ENCODE data around the gene GRHL3. TPM values are rescaled to one million over a fixed set of nuclear protein-coding genes. Genes with fewer than 3 reads are reported as not detected.

Gene GRHL3
- total and polyA plus RNA-seq, 10 of the 15 experiments (the other 5 are each of a cell fraction or from before 2014, with no cell fraction given): 0.07 to 0.87 (median 0.34) TPM

DNA sequence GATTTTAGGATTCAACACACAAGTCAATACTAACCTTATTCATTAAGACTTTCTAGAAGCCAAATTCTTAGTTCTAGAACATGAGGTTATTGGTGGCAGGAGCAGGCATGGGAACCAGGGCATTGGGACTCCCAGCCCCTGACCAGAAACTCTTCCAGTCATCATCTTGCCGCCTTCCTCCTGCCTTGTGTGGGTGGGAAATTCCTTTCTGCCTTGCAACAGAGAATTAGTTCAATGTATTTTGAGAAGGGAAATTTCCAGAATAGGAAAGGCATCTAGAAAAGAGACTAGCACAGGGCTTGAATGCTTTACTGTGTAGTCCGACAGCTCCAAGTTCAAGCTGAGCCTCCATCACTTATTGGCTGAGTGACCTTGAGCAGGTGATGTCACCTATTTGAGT is 8.7 kb downstream of the GRHL3 start (continued):
- TF ChIP-seq, protein P1, sequence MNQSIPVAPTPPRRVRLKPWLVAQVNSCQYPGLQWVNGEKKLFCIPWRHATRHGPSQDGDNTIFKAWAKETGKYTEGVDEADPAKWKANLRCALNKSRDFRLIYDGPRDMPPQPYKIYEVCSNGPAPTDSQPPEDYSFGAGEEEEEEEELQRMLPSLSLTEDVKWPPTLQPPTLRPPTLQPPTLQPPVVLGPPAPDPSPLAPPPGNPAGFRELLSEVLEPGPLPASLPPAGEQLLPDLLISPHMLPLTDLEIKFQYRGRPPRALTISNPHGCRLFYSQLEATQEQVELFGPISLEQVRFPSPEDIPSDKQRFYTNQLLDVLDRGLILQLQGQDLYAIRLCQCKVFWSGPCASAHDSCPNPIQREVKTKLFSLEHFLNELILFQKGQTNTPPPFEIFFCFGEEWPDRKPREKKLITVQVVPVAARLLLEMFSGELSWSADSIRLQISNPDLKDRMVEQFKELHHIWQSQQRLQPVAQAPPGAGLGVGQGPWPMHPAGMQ (IDR thresholded peaks at IDR 0.05; ENCODE audit: borderline replicate concordance): no peak
- TF ChIP-seq IRF4 (IDR thresholded peaks at IDR 0.05; ENCODE audit: low read depth, low read length): no peak
- TF ChIP-seq HDAC2 (IDR thresholded peaks at IDR 0.05): no peak
- no peak for TF ChIP-seq PAX5 (IDR thresholded peaks at IDR 0.05; ENCODE audit: borderline replicate concordance, low read depth, low read length)
- TF ChIP-seq, protein P2, sequence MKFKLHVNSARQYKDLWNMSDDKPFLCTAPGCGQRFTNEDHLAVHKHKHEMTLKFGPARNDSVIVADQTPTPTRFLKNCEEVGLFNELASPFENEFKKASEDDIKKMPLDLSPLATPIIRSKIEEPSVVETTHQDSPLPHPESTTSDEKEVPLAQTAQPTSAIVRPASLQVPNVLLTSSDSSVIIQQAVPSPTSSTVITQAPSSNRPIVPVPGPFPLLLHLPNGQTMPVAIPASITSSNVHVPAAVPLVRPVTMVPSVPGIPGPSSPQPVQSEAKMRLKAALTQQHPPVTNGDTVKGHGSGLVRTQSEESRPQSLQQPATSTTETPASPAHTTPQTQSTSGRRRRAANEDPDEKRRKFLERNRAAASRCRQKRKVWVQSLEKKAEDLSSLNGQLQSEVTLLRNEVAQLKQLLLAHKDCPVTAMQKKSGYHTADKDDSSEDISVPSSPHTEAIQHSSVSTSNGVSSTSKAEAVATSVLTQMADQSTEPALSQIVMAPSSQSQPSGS (IDR thresholded peaks at IDR 0.05; ENCODE audit: low read length): no peak
- no peak for TF ChIP-seq STAT1 (conservative IDR thresholded peaks at IDR 0.05)
- no peak for TF ChIP-seq SREBF2 (IDR thresholded peaks at IDR 0.05; ENCODE audit: low read length)
- TF ChIP-seq SPI1 (IDR thresholded peaks at IDR 0.05; ENCODE audit: borderline replicate concordance, insufficient read depth, low read depth, low read length): no peak
- TF ChIP-seq EP300 (IDR thresholded peaks at IDR 0.05; ENCODE audit: borderline replicate concordance in 1 of 2, control insufficient read depth in 1 of 2, low read depth in 2 of 2, low read length in 2 of 2): no peak

DNA sequence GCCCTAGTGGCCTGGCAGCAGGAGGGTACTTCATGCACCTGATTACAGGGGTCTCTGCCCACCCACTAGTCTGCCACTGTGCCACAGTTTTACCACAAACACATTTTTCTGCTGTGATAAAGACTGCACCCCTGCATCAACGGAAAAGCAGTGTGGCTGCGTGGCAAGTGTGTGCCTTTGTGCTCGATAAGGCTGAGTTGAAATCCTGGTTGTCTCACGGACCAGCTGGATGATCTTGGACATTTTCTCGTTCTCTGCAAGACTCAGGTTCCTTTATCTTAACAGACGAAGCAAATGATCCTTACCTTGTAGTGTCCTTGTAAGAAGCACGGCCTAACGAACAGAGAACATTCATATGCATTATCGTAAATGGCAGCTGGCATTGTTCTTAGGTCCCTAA is 10.2 kb downstream of the GRHL3 start:
- no peak overlapping the region for H3K4me3 ChIP-seq
- peaks cover 0 to 11% of the 10 kb centered on the region in 2 experiments for H3K27me3 ChIP-seq (replicated peaks in 1 of 2; ENCODE audit: control insufficient read depth in 2 of 2, insufficient read depth in 2 of 2, low read length in 1 of 2)
- POLR2A ChIA-PET: no interaction called here
- H3K36me3 ChIP-seq (ENCODE audit: control insufficient read depth in 2 of 2, insufficient read depth in 2 of 2, low read length in 1 of 2): no peaks in the 10 kb centered on the region
- H3K4me2 ChIP-seq (ENCODE audit: control insufficient read depth, insufficient read depth): no peak overlapping the region
- no peak overlapping the region for H3K27ac ChIP-seq (ENCODE audit: control insufficient read depth, insufficient read depth)
- WGBS (ENCODE audit: insufficient coverage, insufficient replicate concordance, low lambda C conversion rate, missing lambda C conversion rate): 30% methylated on average over 9 of the region's 9 CpGs
- no peak overlapping the region for H2AFZ ChIP-seq (ENCODE audit: control insufficient read depth, low read depth, low read length)
- BruUV-seq (replicated peaks): no TSS peak
- H3K9ac ChIP-seq (ENCODE audit: control insufficient read depth, insufficient read depth, low read length): no peak overlapping the region
- CTCF ChIA-PET: no interaction called here
- no peaks in the 10 kb centered on the region for H4K20me1 ChIP-seq (ENCODE audit: control insufficient read depth, insufficient read depth)
- intact Hi-C loops (cut with micrococcal nuclease; ENCODE audit: unreplicated experiment) (no loop called here), in situ Hi-C loops (cut with MboI) (no loop called here)
- FAIRE-seq (no peak), DNase-seq (ENCODE audit: low read depth, low spot score) (no peak), ATAC-seq (no peak)
- no peaks in the 10 kb centered on the region for H3K79me2 ChIP-seq (ENCODE audit: control insufficient read depth, insufficient read depth, low read length)
- no peaks in the 10 kb centered on the region for H3K9me3 ChIP-seq (replicated peaks; ENCODE audit: control insufficient read depth, insufficient read depth, low read length)
- no peaks in the 10 kb centered on the region for H3K4me1 ChIP-seq (ENCODE audit: control insufficient read depth, insufficient read depth, low read length)
- RAD21 ChIA-PET (ENCODE audit: unreplicated experiment): no interaction called here
- SMC1A ChIA-PET (ENCODE audit: uncharacterized antibody, unreplicated experiment): no interaction called here
- TF ChIP-seq SREBF1 (IDR thresholded peaks at IDR 0.05; ENCODE audit: low read length) (no peak), HDGF (IDR thresholded peaks at IDR 0.05) (no peak), NR2F1 (conservative IDR thresholded peaks at IDR 0.05) (no peak), DPF2 (IDR thresholded peaks at IDR 0.05) (no peak), RELA (IDR thresholded peaks at IDR 0.05; ENCODE audit: borderline replicate concordance, partially characterized antibody) (no peak), FOXM1 (IDR thresholded peaks at IDR 0.05; ENCODE audit: low read depth, low read length) (no peak), JUND (IDR thresholded peaks at IDR 0.05; ENCODE audit: low read depth, low read length) (no peak), TCF7 (IDR thresholded peaks at IDR 0.05; ENCODE audit: borderline replicate concordance) (no peak), NFXL1 (IDR thresholded peaks at IDR 0.05; ENCODE audit: borderline replicate concordance) (no peak), STAT1 (conservative IDR thresholded peaks at IDR 0.05) (no peak)
- TF ChIP-seq, protein P3, sequence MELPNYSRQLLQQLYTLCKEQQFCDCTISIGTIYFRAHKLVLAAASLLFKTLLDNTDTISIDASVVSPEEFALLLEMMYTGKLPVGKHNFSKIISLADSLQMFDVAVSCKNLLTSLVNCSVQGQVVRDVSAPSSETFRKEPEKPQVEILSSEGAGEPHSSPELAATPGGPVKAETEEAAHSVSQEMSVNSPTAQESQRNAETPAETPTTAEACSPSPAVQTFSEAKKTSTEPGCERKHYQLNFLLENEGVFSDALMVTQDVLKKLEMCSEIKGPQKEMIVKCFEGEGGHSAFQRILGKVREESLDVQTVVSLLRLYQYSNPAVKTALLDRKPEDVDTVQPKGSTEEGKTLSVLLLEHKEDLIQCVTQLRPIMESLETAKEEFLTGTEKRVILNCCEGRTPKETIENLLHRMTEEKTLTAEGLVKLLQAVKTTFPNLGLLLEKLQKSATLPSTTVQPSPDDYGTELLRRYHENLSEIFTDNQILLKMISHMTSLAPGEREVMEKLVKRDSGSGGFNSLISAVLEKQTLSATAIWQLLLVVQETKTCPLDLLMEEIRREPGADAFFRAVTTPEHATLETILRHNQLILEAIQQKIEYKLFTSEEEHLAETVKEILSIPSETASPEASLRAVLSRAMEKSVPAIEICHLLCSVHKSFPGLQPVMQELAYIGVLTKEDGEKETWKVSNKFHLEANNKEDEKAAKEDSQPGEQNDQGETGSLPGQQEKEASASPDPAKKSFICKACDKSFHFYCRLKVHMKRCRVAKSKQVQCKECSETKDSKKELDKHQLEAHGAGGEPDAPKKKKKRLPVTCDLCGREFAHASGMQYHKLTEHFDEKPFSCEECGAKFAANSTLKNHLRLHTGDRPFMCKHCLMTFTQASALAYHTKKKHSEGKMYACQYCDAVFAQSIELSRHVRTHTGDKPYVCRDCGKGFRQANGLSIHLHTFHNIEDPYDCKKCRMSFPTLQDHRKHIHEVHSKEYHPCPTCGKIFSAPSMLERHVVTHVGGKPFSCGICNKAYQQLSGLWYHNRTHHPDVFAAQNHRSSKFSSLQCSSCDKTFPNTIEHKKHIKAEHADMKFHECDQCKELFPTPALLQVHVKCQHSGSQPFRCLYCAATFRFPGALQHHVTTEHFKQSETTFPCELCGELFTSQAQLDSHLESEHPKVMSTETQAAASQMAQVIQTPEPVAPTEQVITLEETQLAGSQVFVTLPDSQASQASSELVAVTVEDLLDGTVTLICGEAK (IDR thresholded peaks at IDR 0.05; ENCODE audit: borderline replicate concordance): no peak
